WTC11 (cell line): Measurements from ENCODE around the gene CPEB3. TPM values are rescaled to one million over a fixed set of nuclear protein-coding genes. Genes with fewer than 3 reads are reported as not detected.
A peak's percentile ranks its signal among the peaks of the same experiment; 100 is the strongest.

Source experiments
- ATAC-seq: fragments of 200-7000 bp; cut with Tn5 transposase; 2 replicates; pipeline ENCODE4 v1.10.0; 2021; ENCODE audit warnings: mild to moderate bottlenecking, moderate library complexity
- CTCF ChIA-PET: fragments of 300-600 bp; sonication (Branson Sonifier 250); formaldehyde crosslinking; loops from one replicate; lab custom pipeline; 2021; ENCODE audit warnings: antibody characterized with exemption; lab: Charles Lee
- POLR2A ChIA-PET: fragments of 350-600 bp; sonication (Branson Sonifier 250); formaldehyde crosslinking; loops from one replicate; lab custom pipeline; 2021; ENCODE audit warnings: antibody characterized with exemption; lab: Charles Lee
- DNase-seq: peaks from one replicate; pipeline ENCODE4 v3.0.0; 2021; ENCODE audit warnings: low spot score
- H3K27ac Mint-ChIP-seq: 2 replicates; pipeline ENCODE4 v1.8.0; 2021; ENCODE audit warnings: mixed read lengths
- H3K27me3 Mint-ChIP-seq: 2 replicates; pipeline ENCODE4 v1.8.0; 2021; ENCODE audit warnings: low read depth, mild to moderate bottlenecking, moderate library complexity, mixed read lengths
- H3K36me3 Mint-ChIP-seq: 2 replicates; pipeline ENCODE4 v1.8.0; 2021; ENCODE audit warnings: mixed read lengths
- H3K4me1 Mint-ChIP-seq: 2 replicates; pipeline ENCODE4 v1.8.0; 2022; ENCODE audit warnings: mixed read lengths
- H3K4me3 Mint-ChIP-seq: 2 replicates; pipeline ENCODE4 v1.8.0; 2021; ENCODE audit warnings: mild to moderate bottlenecking, moderate library complexity, mixed read lengths
- H3K9me3 Mint-ChIP-seq: 2 replicates; pipeline ENCODE4 v1.8.0; 2021; ENCODE audit warnings: mixed read lengths
- E2F5 ChIP-seq: sonication (generic); formaldehyde crosslinking; IDR thresholded peaks from 2 replicates; pipeline ENCODE4 v1.8.1; 2022; ENCODE audit warnings: mild to moderate bottlenecking, moderate library complexity, missing genetic modification reagents
- ESRRA ChIP-seq: sonication (generic); formaldehyde crosslinking; IDR thresholded peaks from 2 replicates; pipeline ENCODE4 v1.8.1; 2022; ENCODE audit warnings: mild to moderate bottlenecking, missing genetic modification reagents, borderline replicate concordance
- FOXK1 ChIP-seq: sonication (generic); formaldehyde crosslinking; IDR thresholded peaks from 2 replicates; pipeline ENCODE4 v1.8.0; 2022; ENCODE audit warnings: mild to moderate bottlenecking, moderate library complexity, missing genetic modification reagents
- KAT7 ChIP-seq: sonication (generic); formaldehyde crosslinking; IDR thresholded peaks from 2 replicates; pipeline ENCODE4 v1.8.1; 2023; ENCODE audit warnings: missing genetic modification reagents, mild to moderate bottlenecking, borderline replicate concordance
- NR1H2 ChIP-seq: sonication (generic); formaldehyde crosslinking; IDR thresholded peaks from 2 replicates; pipeline ENCODE4 v1.9.0; 2021; ENCODE audit warnings: mild to moderate bottlenecking, moderate library complexity, missing genetic modification reagents
- PRRX2 ChIP-seq: fragments of 250-450 bp; sonication (Bioruptor Pico); IDR thresholded peaks from 2 replicates; pipeline ENCODE4 v1.8.0; 2021; ENCODE audit warnings: mild to moderate bottlenecking
- RELA ChIP-seq: sonication (generic); formaldehyde crosslinking; IDR thresholded peaks from 2 replicates; pipeline ENCODE4 v1.8.1; 2022; ENCODE audit warnings: missing genetic modification reagents, mild to moderate bottlenecking, borderline replicate concordance
- SMAD3 ChIP-seq: sonication (generic); formaldehyde crosslinking; IDR thresholded peaks from 2 replicates; pipeline ENCODE4 v1.8.0; 2022; ENCODE audit warnings: missing genetic modification reagents, mild to moderate bottlenecking, borderline replicate concordance
- SOX15 ChIP-seq: fragments of 250-450 bp; sonication (Bioruptor Pico); IDR thresholded peaks from 2 replicates; pipeline ENCODE4 v1.9.0; 2021; ENCODE audit warnings: mild to moderate bottlenecking
- TEAD1 ChIP-seq: sonication (generic); formaldehyde crosslinking; IDR thresholded peaks from 2 replicates; pipeline ENCODE4 v1.8.0; 2022; ENCODE audit warnings: mild to moderate bottlenecking, missing genetic modification reagents
- TEAD4 ChIP-seq: sonication (generic); formaldehyde crosslinking; IDR thresholded peaks from 2 replicates; pipeline ENCODE4 v1.8.0; 2022; ENCODE audit warnings: mild to moderate bottlenecking, missing genetic modification reagents
- ZNF232 ChIP-seq: sonication (generic); formaldehyde crosslinking; IDR thresholded peaks from 2 replicates; pipeline ENCODE4 v1.8.0; 2022; ENCODE audit warnings: mild to moderate bottlenecking, missing genetic modification reagents
- ZNF396 ChIP-seq: fragments of 250-450 bp; sonication (Bioruptor Pico); IDR thresholded peaks from 2 replicates; pipeline ENCODE4 v1.8.0; 2021; ENCODE audit warnings: mild to moderate bottlenecking, moderate library complexity, borderline replicate concordance
- ZNF425 ChIP-seq: fragments of 250-450 bp; sonication (Bioruptor Pico); conservative IDR thresholded peaks from 2 replicates; pipeline ENCODE4 v1.9.0; 2021; ENCODE audit warnings: mild to moderate bottlenecking
- ZNF532 ChIP-seq: fragments of 250-450 bp; sonication (Bioruptor Pico); IDR thresholded peaks from 2 replicates; pipeline ENCODE4 v1.9.0; 2021; ENCODE audit warnings: mild to moderate bottlenecking, borderline replicate concordance
- ZNF671 ChIP-seq: fragments of 250-450 bp; sonication (Bioruptor Pico); IDR thresholded peaks from 2 replicates; pipeline ENCODE4 v1.8.0; 2021; ENCODE audit warnings: mild to moderate bottlenecking
- total RNA-seq: library from RNA; stranded (reverse); gene quantifications from 3 replicates; pipeline ENCODE4 v1.2.3, GENCODE V29; 2021

CPEB3 gene
- total RNA-seq, 1 experiment from 2014 or later, result 2.4 TPM

GRCh38 chr10:92241501-92241900 is 49.4 kb downstream of the CPEB3 start:
- H3K36me3 Mint-ChIP-seq, result no peaks in the 10 kb centered on the region
- peaks cover 36% of the 10 kb centered on the region for H3K4me1 Mint-ChIP-seq
- DNase-seq (no peak), ATAC-seq (no peak)
- peaks cover 40% of the 10 kb centered on the region for H3K27me3 Mint-ChIP-seq
- H3K27ac Mint-ChIP-seq, result peak overlapping the region; percentile 91; the same call in 1 of the 2 replicates
- CTCF ChIA-PET, result interaction anchor here (1.0 to 1.9 kb wide), 2 partner anchors 49 to 193 kb away, joined by 3 to 14 read pairs; partner anchors contain the start of genes CPEB3 and MARCHF5
- POLR2A ChIA-PET, result interaction anchor here (0.6 to 1.6 kb wide), 2 partner anchors 25 to 49 kb away, joined by 4 to 7 read pairs; partner anchors contain the start of genes CPEB3 and MARCHF5
- TF ChIP-seq ESRRA, result no peak
- TF ChIP-seq FOXK1 (CRISPR knock-in tag), result no peak
- no peak for TF ChIP-seq ZNF425 (CRISPR knock-in tag)
- TF ChIP-seq E2F5 (CRISPR knock-in tag), result no peak
- TF ChIP-seq, all 79 proteins: peak for 0
- Mint-ChIP-seq H3K9me3 (no peaks in the 10 kb centered on the region), H3K4me3 (peak overlapping the region; percentile 91)

- peak overlapping the region; percentile 91 for H3K27ac Mint-ChIP-seq
- ATAC-seq (peak; percentile 23; the same call in 1 of the 2 replicates), DNase-seq (no peak)
- H3K4me3 Mint-ChIP-seq, result peak overlapping the region; percentile 91
- H3K9me3 Mint-ChIP-seq, result no peaks in the 10 kb centered on the region
- POLR2A ChIA-PET, result interaction anchor here (0.6 to 1.6 kb wide), 2 partner anchors 25 to 50 kb away, joined by 4 to 7 read pairs; partner anchors contain the start of genes CPEB3 and MARCHF5
- TF ChIP-seq SOX15 (CRISPR knock-in tag) (no peak), SMAD3 (CRISPR knock-in tag) (no peak), TEAD1 (no peak), RELA (CRISPR knock-in tag) (no peak), NR1H2 (no peak), ZNF671 (no peak), ZNF232 (CRISPR knock-in tag) (no peak), TEAD4 (CRISPR knock-in tag) (no peak), ZNF425 (CRISPR knock-in tag) (no peak), PRRX2 (CRISPR knock-in tag) (no peak), ZNF396 (no peak), ZNF532 (CRISPR knock-in tag) (no peak), ESRRA (no peak), KAT7 (CRISPR knock-in tag) (no peak)
- H3K4me1 Mint-ChIP-seq, result peaks cover 36% of the 10 kb centered on the region
- CTCF ChIA-PET, result interaction anchor here (1.0 to 1.9 kb wide), 3 partner anchors 25 to 193 kb away, joined by 3 to 14 read pairs (median 3); partner anchors contain the start of genes CPEB3 and MARCHF5
- H3K27me3 Mint-ChIP-seq, result peaks cover 40% of the 10 kb centered on the region
- H3K36me3 Mint-ChIP-seq, result no peaks in the 10 kb centered on the region
Measured at GRCh38 chr10:92241158-92241500, 49.7 kb downstream of the CPEB3 start.
